Upper lobe of right lung (tissue), 1 donor: ENCODE measurements around the gene FMOD. TPM values are rescaled to one million over a fixed set of nuclear protein-coding genes. Genes with fewer than 3 reads are reported as not detected.

ENCODE experiments used
- ATAC-seq: fragments of 200-7000 bp; cut with Tn5 transposase; one replicate; pipeline ENCODE4 v1.9.1; 2020; ENCODE audit warnings: mild to moderate bottlenecking, moderate library complexity
- DNase-seq: peaks from one replicate; pipeline ENCODE4 v3.0.0-alpha.2; 2020
- H3K27ac ChIP-seq: fragments of 200-600 bp; one replicate; pipeline ENCODE4 v1.8.0; 2022
- H3K27me3 ChIP-seq: fragments of 200-600 bp; one replicate; pipeline ENCODE4 v1.8.0; 2022; ENCODE audit warnings: mild to moderate bottlenecking
- H3K36me3 ChIP-seq: fragments of 200-600 bp; one replicate; pipeline ENCODE4 v1.8.0; 2022
- H3K4me1 ChIP-seq: fragments of 200-600 bp; one replicate; pipeline ENCODE4 v1.8.0; 2022
- H3K4me3 ChIP-seq: fragments of 200-600 bp; one replicate; pipeline ENCODE4 v1.8.0; 2022; ENCODE audit warnings: mild to moderate bottlenecking
- H3K9me3 ChIP-seq: fragments of 200-600 bp; one replicate; pipeline ENCODE4 v1.8.0; 2022
- intact Hi-C: fragments of 100-400 bp; cut with DNase I; formaldehyde crosslinking; loops from one replicate; pipeline ENCODE4 v1.11.0; 2022
- total RNA-seq: library from RNA; stranded (reverse); fragmentation: NEBNext Ultra II Directional; extraction: Animal tissue kit (Norgen Biotek cat#: 25700); gene quantifications from one replicate; pipeline ENCODE4 v1.2.1, GENCODE V29; 2021
- TF ChIP-seq, protein P1 (sequence below): fragments of 200-600 bp; IDR thresholded peaks from one replicate; pipeline ENCODE4 v1.8.0; 2022; ENCODE audit warnings: antibody characterized with exemption
- donor health status: DM: no; HTN: yes; CAD: no; lungs with severe emphysema.

FMOD gene
- total RNA-seq, 1 donor from 2014 or later: 45.1 TPM

DNA sequence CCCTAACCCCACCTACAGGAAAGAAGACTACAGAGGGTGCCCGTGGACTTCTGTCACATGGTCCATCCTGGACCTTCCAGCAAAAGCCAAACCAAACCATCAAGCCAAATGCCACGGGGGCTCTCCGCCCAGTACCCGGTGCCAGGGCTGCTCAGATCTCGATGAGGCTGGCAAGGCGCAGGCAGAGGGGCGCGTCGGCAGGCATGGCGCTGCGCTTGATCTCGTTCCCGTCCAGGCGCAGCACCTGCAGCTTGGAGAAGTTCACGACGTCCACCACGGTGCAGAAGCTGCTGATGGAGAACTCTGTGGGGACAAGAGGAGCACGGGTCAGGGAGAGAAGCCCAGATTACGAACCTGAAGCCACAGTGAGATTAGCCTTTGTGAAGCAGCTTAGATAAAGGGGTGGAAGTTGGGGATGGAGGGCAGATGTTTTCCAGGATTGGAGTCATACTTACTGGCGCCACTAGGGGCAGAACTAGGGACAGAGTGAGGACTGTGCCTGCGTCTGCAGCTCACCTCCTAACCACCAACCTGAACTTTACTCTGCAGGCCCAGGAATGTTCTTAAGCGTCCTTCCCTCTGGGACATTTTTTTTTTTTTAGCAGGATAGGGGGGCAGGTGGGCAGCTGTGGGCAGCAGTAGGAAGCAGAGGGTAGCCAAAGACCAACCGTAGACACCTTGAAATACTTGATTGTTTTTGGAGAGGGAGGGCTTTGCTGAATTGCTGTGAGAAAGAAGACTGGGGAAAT lies 8.6 kb downstream of the FMOD start:
- TF ChIP-seq, protein P1, sequence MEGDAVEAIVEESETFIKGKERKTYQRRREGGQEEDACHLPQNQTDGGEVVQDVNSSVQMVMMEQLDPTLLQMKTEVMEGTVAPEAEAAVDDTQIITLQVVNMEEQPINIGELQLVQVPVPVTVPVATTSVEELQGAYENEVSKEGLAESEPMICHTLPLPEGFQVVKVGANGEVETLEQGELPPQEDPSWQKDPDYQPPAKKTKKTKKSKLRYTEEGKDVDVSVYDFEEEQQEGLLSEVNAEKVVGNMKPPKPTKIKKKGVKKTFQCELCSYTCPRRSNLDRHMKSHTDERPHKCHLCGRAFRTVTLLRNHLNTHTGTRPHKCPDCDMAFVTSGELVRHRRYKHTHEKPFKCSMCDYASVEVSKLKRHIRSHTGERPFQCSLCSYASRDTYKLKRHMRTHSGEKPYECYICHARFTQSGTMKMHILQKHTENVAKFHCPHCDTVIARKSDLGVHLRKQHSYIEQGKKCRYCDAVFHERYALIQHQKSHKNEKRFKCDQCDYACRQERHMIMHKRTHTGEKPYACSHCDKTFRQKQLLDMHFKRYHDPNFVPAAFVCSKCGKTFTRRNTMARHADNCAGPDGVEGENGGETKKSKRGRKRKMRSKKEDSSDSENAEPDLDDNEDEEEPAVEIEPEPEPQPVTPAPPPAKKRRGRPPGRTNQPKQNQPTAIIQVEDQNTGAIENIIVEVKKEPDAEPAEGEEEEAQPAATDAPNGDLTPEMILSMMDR: peak; percentile 69
- ATAC-seq (peak; percentile 85), DNase-seq (no peak)
- H3K9me3 ChIP-seq: no peaks in the 10 kb centered on the region
- no peaks in the 10 kb centered on the region for H3K36me3 ChIP-seq
- peaks cover 9% of the 10 kb centered on the region for H3K4me1 ChIP-seq
- H3K27me3 ChIP-seq: no peaks in the 10 kb centered on the region
- no peak overlapping the region for H3K27ac ChIP-seq
- no peak overlapping the region for H3K4me3 ChIP-seq
- intact Hi-C loops: loop anchor here (5.0 kb wide), 2 partner anchors 70 to 150 kb away; partner anchors contain the start of gene OPTC

DNA sequence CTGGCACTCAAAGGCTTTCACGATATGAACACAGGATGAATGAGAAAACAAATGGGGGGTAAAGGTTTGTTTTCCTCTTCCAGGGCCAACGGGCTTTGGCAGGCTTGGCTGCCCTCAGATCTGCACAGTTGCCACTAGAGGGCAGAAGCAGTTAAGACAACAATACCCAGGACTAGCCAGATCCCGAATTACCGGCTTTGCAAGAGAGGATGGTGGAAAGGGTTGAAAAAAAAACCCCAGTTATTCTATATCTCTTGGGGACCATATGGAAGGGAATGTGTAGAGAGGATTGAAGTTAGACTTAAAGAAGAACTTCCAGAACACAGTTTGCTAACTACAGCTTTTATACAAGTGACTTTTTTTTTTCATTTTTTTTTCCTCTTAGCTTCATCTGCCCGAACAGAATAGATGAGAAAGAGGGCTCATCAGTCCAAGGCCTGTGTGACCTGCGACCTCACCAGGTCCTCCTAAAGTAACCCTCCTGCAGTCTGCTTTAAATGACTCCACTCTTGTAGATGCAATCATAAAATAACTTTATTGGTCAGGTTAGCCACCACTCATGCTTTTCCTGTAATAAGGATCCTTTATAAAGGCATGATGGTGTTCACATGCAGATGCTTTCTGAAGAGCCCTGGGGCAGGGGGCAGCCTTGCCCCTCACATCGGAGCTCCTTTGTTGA lies 10.7 kb downstream of the FMOD start:
- intact Hi-C loops: loop anchor here (5.0 kb wide), 2 partner anchors 68 to 152 kb away; partner anchors contain the start of gene OPTC
- H3K27ac ChIP-seq: no peak overlapping the region
- ATAC-seq (peak; percentile 87), DNase-seq (peak; percentile 72)
- no peaks in the 10 kb centered on the region for H3K36me3 ChIP-seq
- no peaks in the 10 kb centered on the region for H3K27me3 ChIP-seq
- TF ChIP-seq, protein P1: peak; percentile 94
- peaks cover 13% of the 10 kb centered on the region for H3K4me1 ChIP-seq
- H3K9me3 ChIP-seq: no peaks in the 10 kb centered on the region
- H3K4me3 ChIP-seq: no peak overlapping the region

DNA sequence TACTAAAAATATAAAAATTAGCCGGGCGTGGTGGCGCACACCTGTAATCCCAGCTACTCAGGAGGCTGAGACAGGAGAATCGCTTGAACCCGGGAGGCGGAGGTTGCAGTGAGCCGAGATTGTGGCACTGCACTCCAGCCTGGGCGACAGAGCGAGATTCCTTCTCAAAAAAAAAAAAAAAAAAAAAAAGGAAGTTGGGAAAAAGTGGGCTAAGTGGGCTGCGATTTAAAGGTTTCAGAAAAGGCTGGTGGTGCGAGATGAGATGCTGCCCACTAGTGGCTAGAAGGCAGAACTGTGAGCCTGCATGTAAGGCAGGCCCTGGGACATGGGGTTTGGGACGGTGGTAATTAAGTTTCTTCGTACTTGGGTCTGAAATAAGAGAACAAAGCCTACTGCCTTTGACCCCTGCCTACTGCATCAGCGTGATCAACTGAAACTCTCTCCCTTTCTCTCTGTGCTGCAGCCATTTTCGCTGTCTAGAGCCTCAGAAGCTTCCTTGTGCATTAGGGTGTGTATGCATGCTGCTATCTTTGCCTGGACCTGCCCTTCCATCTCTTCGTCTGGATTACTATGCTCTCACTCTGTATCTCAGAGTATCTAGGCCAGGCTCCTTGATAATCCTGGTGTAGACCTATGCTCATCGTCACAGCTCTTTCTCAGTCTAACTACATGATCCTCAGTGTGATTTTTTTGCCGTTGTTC lies 12.4 kb downstream of the FMOD start:
- intact Hi-C loops: no loop called here
- H3K27ac ChIP-seq: no peak overlapping the region
- no peaks in the 10 kb centered on the region for H3K27me3 ChIP-seq
- TF ChIP-seq, protein P1: peak; percentile 82
- DNase-seq (no peak), ATAC-seq (peak; percentile 87)
- H3K4me1 ChIP-seq: peaks cover 13% of the 10 kb centered on the region
- no peak overlapping the region for H3K4me3 ChIP-seq
- H3K9me3 ChIP-seq: no peaks in the 10 kb centered on the region
- H3K36me3 ChIP-seq: no peaks in the 10 kb centered on the region

DNA sequence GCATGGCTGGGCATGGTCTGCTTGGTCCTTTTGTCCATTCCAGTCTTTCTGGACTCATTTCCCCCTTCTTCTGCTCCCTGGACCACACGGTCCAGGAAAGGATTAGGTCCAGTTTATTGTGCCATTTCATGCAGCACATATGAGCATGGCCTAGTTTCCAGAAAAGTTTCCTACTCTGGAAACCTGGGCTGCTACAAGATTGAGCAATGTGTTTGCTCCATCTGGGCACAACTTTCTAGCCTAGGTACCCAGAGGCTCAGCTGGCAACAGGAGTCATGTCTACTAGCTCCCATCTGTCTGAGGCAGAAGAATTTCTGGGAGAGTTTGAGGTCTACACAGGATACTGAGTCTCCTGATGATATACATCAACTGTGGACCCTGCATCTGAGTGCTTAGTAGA lies 14.8 kb downstream of the FMOD start:
- Histone ChIP-seq H3K9me3 (no peaks in the 10 kb centered on the region), H3K4me3 (no peak overlapping the region), H3K27ac (no peak overlapping the region), H3K36me3 (no peaks in the 10 kb centered on the region), H3K4me1 (peaks cover 13% of the 10 kb centered on the region), H3K27me3 (no peaks in the 10 kb centered on the region)
- ATAC-seq (no peak), DNase-seq (no peak)
- TF ChIP-seq, protein P1: no peak
- intact Hi-C loops: no loop called here

DNA sequence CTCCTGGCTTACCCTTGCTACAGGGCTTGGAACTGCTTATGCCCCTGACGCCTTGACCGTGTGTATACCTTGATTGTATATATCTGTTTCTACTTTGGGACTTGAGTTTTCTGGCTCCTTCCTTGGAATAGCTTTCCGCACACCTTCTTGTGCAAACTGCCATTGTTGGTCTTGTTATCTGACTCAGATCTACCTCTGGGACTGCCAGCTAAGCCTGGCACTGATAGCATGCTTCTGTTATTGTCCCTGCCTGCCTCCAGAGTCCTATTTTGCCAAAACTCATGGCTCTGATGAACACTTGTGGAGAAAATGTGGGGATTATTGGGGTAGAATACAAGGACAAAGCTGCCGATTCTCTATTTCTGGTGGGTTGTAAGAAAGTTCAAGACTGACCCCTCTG lies 15.4 kb downstream of the FMOD start:
- Histone ChIP-seq H3K27ac (no peak overlapping the region), H3K27me3 (no peaks in the 10 kb centered on the region), H3K4me1 (peaks cover 13% of the 10 kb centered on the region), H3K9me3 (no peaks in the 10 kb centered on the region), H3K4me3 (no peak overlapping the region), H3K36me3 (no peaks in the 10 kb centered on the region)
- ATAC-seq: no peak
- TF ChIP-seq, protein P1: no peak
- DNase-seq: no peak
- intact Hi-C loops: no loop called here
